Activated CD4-positive, alpha-beta T cell treated with anti-CD3 and anti-CD28 coated beads for 48 hours (primary cell): Measurements from ENCODE around the gene UFSP2.

Experiments used
- DNase-seq: peaks from one replicate; pipeline ENCODE4 v3.0.0-alpha.2; 2020

Gene UFSP2

DNA sequence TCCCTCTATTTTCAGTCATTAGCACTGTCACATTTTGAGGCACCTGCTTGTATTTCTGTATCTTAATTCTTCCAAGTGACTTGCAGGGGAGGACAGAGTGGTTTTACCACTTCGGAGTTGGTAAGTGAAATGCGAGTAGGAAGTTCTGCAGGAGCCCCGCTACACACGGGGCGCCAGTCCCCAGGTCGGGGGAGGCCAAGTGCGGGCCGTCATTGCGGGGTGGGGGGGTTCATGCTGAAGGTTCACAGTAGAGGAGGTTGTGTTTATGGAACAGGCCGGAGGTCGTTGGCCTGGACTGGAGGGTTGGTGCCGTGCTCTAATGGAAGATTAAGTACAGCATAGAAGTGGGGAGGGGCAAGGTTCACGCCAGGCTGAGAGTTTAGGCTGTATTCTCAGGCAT, 74.1 kb downstream of the UFSP2 start:
- no peak for DNase-seq
